Ovary (tissue), 3 donors: ENCODE results near the gene CHN2.

Source experiments
- EP300 ChIP-seq: sonication (generic); formaldehyde crosslinking; IDR thresholded peaks from one replicate; pipeline ENCODE4 v1.6.1; 2017; ENCODE audit warnings: antibody characterized with exemption
- POLR2A ChIP-seq: fragments of 450-650 bp; IDR thresholded peaks from one replicate; pipeline ENCODE4 v1.6.1; 2017; ENCODE audit warnings: antibody characterized with exemption, mild to moderate bottlenecking, moderate library complexity
- TF ChIP-seq, protein P1 (sequence below), 3 donors: fragments of 450-650 bp in 2 of 3; fragments of 200-600 bp in 1 of 3; IDR thresholded peaks; one replicate each; pipeline versions ENCODE4 v1.5.1 to v1.8.0; 2016 to 2022; ENCODE audit warnings: antibody characterized with exemption in 3 of 3, mild to moderate bottlenecking in 1 of 3
- donor health status: DM: no; HTN: no; CAD: no.

DNA sequence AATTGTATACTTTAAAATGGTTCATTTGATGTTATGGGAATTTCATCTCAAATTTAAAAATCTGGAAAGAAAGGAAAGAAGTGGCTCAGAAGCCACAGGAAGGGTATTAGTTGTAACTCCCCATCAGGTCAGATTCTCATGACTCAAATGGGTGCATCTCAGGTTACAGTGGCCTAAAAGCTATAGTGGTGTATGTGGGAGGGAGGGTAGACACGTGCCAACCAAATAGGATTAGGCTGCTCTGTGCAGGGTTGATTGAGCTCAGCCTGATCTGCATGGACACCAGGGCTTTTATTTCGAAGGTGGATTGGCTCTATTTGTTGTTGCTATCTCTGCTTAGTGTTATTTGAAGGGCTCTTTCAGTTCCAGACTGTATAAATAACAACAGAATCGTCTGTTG lies 247.6 kb downstream of the CHN2 start:
- TF ChIP-seq EP300 (no peak), POLR2A (no peak)
- TF ChIP-seq, protein P1, sequence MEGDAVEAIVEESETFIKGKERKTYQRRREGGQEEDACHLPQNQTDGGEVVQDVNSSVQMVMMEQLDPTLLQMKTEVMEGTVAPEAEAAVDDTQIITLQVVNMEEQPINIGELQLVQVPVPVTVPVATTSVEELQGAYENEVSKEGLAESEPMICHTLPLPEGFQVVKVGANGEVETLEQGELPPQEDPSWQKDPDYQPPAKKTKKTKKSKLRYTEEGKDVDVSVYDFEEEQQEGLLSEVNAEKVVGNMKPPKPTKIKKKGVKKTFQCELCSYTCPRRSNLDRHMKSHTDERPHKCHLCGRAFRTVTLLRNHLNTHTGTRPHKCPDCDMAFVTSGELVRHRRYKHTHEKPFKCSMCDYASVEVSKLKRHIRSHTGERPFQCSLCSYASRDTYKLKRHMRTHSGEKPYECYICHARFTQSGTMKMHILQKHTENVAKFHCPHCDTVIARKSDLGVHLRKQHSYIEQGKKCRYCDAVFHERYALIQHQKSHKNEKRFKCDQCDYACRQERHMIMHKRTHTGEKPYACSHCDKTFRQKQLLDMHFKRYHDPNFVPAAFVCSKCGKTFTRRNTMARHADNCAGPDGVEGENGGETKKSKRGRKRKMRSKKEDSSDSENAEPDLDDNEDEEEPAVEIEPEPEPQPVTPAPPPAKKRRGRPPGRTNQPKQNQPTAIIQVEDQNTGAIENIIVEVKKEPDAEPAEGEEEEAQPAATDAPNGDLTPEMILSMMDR (IDR thresholded peaks at IDR 0.05), result no peak
